HS-27A (cell line): Measurements from ENCODE around the gene HSBP1.

Experiments
- DNase-seq: peaks from one replicate; pipeline ENCODE4 v3.0.0-alpha.2; 2012; ENCODE audit warnings: low read depth, missing footprints

The HSBP1 gene

DNA sequence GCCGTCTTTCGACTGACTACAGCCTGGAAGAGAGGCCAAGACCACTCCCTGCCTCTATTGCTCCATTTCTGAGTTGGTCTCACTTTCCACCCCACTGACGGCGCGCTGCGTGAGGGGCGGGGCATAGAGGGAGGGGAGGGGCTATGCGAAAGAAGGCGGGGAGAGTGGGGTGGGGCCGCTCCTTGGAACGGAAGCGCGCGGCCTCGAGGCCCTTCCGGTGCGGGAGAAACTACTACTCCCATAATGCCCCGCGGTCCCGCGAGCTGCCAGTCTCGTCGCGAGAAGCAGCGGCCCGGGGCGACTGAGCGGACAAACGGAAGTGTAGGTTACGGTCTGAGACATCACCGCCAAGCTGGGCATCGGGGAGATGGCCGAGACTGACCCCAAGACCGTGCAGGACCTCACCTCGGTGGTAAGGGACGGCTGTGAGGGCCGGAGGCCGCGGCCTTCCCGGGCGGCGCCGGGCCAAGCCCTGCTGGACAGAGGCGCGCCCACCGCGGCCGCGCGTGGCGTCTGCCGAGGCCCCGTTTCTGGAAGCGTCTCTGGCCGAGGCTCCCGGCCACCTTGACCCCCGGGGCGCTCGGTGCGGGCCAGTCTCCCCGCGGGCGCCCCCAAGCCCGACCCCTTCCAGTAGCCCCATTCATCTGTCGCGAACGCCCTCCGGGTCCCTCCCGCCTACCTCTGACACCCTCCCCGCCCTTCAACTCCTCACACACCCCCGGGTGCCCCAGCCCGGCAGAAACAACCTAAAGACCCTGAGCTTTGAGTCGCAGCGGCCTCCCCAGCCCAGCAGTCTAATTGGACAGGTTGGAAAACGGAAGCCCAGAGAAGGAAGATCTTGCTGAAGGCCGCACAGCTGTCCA is at the start of gene HSBP1:
TSS of gene HSBP1 (plus strand) at position 269 of the 863 bp plus-strand sequence. CDS start at position 368, 99 bp downstream.
- peak; percentile 82 for DNase-seq

DNA sequence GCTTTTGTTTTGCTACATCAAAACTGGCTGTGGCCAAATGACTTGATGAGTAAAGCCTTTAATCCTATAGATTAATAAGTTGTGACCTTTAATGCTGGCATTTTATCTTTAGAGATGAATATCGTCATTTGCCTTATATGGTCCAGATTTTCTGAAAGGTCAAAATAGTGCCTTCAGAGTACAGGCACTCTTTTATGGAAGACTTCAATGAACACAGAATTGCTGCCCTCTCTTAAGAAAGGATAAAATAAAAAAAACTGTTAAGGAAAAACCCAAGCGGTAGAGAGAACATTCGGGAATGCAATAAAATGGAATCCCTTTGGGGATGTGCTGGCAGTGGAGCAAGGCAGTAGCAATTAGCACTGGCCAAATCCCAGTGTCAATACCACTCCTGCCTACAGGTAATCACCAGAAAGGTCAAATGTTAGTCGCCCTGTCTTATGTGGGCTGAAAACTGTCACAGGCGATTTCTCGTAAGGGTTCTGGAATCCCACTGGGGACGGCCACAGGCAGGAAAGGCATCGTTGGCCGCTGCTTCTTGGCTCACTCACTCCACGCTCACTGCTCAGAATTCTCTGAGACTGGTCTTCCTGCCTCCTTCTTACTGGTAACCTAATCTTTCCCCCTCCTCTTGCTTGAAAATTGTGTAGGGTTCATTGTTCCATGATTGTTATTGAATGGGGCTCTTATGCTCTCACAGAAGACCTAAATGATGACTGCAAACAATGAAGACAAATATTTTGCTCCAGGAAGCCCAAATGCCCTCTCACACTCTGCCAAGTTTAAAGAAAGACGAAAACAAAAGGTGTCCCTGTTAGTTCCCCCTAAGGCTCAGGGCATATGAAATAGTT is 45.4 kb upstream of the HSBP1 start:
- no peak for DNase-seq

DNA sequence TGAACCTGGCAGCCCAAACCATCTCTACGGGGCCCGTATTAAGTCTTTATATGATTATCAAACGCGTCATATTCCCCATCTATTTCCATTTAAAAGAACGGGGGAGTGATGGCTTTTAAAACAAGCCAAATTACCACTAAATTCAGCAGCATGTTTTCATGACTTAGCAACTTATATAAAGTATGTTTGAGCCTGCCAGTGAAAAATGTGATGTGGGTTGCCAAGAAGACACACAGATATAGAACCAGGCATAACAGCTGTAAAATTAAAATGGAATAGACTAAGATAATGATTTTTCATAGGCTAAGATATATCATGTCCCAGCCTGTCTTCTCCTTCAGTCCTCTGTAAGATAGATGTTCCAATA is 44.8 kb upstream of the HSBP1 start:
- DNase-seq = no peak

DNA sequence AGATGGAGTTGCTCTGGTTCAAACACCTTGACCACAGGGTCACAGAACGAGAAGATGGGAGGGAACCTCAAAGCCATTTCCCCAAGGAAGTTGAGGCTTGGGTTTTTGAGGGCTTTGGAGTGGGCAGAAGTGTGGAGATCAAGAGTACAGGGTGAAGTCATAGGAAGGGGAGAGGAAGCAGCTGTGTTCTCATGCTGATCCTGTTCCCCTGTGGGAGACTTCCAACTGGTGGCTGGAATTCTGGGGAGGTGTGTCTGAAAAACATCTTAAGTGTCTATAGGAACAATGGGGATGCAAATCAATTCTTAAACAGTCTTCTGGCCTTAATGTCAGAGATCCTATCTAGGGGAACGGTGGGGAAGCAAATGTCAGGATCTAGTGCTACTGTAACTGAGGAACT is 38.8 kb upstream of the HSBP1 start:
- no peak for DNase-seq

DNA sequence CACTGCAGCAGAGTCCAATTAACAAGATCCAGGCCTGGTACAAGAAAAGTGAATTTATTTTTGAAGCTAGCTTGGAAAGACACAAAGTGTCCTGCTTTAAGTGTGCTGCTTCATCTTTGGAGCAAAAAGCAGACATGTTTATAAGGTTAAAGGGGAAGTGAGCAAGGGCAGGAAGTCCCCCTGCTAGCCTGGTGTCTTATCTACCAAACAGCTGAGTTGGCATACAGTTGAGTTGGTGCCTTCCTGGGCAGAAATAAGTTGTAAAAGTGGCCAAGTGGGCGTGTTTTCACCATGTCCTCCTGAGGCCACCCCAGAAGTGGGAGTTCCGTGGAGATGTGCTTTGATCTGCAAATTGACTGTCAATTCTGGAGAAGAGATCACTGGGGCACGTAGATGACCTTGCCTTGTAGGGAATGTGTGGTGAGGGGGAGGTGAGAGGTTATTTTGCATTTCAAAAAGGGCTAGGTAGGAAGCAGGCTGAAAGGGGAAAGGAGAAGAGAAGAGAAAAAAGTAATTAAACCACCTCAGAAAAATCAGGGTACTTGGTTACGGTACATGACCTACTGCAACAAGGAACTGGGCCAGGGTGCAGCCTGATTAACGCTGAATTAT is 38.3 kb upstream of the HSBP1 start:
- DNase-seq = no peak

DNA sequence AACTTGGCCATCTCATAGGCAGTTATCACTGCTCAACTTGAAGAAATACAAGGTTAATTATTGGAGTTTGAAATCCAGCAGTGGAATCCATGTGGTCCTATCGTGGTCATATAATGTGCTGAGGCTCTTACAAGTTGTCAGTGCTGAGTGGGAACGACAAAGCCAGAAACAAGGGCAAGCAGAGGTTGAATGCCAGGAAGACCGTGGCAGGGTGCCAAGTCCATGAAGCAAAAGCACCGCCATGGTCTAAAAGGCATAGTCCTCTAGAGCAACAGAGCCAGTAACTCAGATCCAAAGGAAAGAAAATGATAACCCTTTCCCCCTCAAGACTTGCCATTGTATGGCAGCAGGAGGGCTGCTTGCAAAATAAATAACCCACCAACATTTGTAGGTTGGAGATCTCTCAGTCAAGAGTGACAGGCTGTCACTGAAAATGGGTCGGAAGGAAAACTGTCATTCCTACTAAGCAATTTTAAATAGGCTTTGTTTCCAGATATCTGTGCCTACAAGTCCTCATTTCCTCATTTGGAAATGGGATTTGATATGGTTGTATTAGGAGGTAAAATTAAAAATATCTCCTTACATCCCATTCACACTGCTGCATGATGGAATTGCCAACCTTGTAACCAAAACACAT is 36.4 kb upstream of the HSBP1 start:
- DNase-seq = no peak

DNA sequence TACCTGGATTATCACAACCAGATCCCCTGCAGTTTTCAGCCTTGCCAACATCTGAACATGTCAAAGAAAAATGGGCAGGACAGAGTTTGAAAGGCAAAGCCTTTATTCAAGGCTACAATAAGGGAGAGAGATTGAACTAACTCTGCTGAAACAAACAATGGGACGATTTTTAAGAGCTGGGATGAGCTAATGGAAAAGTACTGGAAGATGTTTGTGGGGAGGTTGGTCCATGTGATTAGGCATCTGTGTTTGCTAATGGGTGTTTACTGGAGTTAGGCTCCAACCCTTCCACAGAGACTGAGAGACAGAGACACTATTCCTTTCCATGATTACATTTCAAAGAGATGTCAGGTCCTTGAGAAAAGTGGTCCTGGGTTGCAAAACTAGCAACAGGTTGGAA is 35.0 kb upstream of the HSBP1 start:
- no peak for DNase-seq

DNA sequence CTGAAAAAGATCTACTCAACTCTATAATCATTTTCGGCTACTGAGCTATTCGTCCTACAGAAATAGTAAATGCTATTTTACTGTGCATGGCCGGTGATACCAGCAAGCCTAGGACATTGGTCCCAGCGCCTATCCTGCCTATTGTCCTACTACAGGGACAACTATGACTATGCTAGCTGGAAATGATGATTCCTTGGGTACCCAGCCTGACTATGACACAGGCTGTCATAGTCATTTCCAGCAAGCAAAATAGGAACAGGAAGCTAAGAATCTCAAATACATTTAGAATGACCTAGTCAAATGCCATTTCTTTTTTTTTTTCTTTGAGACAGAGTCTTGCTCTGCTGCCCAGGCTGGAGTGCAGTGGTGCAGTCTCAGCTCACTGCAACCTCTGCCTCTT is 33.7 kb upstream of the HSBP1 start:
- DNase-seq = no peak

DNA sequence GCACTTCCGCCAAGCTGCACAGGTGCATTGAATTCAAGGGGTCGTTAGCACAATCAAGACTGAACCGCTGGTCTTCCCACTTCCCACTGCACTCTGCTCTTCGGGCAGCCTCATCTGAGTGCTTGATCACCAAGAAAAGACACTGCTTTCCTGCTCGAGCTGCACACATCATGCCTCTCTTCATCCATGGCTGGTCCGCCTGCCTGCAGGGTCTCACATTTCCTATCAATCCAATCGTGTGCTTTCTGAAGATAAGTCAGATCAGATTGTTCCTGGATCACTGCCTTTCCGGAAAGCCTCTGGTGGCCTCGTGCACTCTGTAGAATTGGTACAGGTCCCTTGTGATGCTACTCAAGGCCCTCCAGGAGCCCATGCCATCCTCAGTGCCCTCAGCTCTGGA is 30.8 kb upstream of the HSBP1 start:
- DNase-seq = no peak

DNA sequence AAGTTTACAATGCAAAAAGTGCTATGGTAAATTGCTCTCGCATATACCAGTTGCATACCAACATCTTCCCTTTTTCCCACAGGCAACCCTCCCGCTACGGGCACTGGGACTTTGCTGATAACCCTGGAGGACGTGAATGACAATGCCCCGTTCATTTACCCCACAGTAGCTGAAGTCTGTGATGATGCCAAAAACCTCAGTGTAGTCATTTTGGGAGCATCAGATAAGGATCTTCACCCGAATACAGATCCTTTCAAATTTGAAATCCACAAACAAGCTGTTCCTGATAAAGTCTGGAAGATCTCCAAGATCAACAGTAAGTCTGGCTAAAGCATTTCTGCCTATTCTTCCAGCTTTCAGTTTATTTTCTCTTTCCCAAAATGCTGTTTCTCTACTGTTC is 27.9 kb upstream of the HSBP1 start:
- DNase-seq = peak; percentile 19

DNA sequence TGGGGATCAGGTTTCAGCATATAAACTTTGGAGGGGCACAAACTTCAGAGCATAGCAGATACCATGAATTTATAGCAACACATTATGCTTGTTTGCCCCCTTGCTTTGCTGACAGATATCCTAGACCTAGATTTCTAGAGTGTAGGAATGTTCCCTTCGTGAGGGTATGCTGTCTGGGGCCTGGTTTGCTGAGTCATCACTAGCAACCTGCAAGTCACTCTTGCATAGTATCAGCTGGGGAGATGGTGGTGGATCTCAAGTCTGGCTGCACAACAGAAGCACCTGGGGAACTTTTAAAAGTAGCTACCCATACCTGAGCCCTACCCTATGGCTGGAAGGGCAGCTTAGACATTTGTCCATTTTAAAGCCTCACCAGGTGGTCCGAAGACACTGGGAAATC is 22.3 kb upstream of the HSBP1 start:
- DNase-seq = no peak

DNA sequence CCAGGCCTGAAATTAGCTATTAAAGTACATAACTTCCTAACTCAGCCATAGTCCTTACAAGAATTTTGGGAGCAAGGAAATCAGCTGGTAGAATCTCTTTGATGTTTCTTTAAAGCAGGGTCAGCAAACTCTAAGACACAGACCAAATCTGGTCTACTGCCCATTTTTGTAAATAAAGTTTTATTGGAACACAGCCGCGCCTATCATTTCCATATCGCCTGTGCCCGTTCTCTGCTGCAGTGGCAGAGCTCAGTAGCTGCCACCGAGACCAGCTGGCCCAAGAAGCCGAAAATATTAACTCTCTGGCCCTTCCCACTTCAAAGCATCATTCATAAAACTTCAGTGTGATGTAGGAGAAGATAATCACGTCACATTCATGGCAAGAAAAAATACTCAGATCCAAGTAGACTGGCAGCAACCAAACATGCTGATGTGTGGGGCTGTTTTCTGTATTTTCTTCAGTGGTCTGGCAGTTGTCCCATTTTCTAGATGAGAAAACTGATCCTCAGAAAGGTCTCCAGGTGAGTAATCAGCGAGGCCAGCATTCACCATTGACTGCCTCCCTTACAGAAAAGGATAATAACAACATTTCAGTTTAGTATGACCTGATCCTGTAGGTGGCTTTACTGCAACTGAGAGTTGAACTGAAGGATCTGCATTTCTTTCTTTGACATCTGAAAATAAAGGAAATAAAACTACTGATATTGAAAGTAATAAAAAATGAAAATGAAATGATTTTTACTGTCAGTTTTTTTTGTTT is 18.0 kb upstream of the HSBP1 start:
- no peak for DNase-seq

DNA sequence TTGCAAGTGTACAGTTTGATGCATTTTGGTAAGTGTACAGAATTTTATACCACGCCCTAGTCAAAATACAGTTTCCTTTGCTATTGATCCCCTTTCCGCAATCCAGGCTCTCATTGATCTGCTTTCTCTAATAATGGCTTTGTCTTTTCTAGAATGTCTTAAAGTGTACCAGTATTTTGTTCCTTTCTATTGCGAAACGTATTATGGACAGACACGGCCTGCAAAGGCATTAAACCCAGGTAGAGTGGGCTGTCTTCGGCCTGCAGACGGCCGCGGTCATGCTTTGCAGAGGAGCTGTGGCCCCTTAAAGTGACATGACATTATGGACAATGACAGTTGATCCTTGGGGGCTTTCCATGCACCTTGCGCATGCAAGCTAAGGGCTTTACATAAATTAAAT is 15.9 kb upstream of the HSBP1 start:
- DNase-seq = no peak

DNA sequence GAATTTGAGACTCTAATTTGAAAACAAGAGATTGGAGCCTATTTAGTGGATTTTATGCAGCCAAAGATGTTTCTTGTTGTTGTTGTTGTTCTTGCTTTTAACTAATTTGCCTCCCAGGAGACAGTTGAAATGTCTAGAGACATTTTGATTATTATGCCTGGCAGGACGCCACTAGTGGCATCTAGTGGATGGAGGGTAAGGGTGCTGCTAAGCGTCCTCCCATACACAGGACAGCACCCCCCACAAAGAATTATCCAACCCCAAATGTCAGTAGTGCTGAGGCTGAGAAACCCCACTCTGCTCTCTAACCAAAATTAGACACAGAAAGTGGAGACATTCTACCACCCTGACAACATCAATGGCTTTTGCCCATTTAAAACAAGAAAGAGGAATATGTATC is 15.4 kb upstream of the HSBP1 start:
- no peak for DNase-seq

DNA sequence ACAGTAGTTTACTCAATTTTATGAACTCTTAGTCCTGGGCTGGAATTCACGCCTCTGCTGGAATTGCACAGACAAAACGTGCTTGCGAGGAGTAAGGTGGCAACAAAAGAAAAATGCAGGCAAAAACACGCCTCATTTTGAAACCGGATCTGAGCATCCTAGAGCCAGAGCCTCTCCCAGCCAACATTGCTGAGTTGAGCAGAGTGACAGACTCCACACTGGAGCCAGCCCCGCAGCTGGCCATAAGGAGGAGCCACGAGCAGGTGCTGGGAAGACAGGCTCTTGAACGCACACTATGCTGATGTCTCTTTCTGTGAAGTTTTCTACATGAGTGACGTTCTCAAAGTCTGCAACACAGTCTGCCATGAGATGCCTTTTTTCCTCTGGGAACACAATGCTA is 14.6 kb upstream of the HSBP1 start:
- no peak for DNase-seq

DNA sequence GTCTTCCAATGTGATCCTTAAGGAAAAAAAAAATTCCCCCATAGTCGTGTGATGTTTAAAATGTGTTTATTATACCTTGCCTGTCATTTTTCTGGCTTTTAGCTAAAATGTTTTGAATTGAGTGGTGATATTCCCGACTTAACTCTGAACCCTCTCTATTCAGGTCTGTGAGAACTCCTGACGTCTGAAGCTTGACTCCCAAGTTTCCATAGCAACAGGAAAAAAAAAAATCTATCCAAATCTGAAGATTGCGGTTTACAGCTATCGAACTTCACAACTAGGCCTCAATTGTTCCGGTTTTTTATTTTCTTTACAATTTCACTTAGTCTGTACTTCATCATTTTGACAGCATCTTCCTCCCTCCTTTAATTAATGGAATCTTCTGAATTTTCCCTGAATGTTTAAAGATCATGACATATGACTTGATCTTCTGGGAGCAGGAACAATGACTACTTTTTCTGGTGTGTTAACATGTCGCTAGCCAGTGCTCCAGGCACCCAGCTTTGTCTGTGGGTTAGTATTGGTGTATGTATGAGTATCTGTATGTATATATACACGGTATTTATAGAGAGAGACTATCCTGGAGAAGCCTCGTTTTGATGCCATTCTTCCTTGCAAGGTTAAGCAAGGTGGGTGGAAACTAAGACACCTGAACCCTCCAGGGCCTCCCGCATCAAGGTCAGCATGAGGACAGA is 12.8 kb upstream of the HSBP1 start:
- no peak for DNase-seq

DNA sequence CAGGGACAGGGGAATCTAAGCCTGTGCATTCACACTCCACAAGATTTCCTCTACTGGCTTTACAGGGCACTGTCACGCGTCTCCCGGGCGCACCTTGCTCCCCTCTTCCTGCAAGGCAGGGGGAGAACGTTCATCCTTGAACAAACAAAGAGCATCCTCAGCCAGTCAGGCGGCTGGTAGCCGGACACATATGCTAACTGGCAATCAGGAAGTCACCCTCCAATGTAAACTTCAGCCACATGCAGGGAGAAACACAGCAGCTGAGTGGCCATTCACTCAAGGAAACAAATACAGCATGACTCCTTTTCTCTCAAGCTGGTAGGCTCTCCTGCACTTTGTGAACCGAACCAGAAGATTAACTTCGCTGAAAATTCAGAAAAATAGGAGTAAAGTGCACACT is 10.8 kb upstream of the HSBP1 start:
- no peak for DNase-seq

DNA sequence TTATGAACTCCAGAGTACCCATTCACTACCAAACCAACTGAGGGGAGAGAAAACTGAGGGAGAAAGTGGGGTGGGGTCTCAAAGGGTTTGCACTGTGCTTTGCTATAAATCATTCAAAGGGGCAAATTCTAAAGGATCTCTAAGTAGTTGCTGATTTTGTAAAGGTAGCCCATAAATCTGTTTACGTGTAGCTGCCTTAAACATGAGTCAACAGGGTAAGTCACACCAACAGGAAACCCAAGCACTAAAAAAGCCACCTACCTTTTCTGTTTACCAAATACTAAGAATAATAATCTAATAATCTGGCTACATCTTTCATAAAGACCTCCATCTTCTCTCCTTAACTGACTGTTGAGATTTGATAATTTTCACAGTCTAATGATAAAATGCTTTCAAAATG is 8.4 kb upstream of the HSBP1 start:
- DNase-seq = no peak

DNA sequence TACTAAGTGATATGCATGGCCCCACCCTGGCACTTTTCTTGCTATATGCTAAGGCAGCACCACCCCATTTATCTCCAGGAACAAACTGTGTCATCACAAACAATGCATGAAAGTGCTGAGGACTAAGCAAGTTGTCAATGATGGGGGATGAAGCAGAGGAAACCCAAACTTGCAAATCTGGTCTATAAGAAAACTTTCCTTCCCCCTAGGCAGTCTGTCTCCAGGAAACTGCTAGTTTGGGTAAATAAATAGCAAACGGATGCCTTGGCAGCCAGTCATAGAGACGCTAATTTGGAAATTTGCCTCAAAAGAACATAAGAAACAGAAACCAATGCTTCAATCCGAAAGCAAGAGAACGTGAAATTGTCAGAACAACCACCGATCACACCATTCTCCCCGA is 5.6 kb upstream of the HSBP1 start:
- DNase-seq = no peak

DNA sequence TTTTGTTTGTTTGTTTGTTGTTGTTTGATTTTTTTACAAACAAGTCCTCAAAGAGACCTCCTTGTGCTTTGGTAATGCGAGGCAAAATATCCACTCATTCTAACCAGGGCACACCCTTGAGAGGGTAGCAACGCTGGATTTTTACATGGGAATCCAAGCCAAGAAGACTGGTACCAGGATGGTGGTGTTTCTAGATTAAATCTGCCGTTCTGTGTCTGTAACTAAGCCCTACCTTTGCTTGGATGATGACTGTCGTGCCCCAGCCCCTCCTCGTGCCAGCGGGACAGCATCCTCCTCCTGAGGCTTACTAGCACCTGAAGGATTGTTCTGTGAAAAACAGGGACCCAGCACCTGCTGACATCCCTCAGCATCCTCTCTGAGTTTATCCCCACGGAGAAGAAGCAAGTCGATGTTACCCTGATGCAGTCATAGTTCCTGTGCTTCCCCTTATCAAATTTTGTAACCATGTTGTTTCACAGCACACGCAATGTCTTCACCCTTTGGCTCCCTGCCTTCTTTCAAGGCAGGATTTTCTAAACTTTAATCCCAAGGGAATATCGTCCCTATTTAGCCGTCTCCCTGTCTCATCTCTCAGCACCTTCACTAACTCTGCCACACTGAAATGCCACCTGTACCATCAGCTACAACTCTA is 5.1 kb upstream of the HSBP1 start:
- DNase-seq = no peak

DNA sequence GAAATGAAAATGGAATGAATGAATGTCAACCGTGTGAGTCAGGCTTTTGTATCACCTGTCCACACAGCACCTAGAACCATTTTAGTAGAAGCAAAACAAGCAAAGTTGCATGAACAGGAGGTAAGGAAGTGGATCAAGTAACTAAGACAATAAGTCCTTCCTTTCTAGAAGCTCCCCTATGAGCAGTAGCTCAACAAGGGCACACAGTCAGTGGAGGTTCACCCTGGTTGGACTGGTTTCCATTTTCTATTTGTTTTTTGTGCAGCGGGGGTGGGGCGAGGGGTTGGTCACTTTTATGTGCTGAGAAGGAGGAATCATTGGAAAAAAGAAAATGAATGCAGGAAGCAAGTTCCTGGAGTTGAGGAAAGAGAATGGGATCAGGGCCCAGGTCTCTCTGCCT is 4.0 kb upstream of the HSBP1 start:
- DNase-seq = no peak
